H1 (cell line): ENCODE measurements around the gene TFEC.

ENCODE experiments used
- CTCF ChIP-seq, 3 experiments: IDR thresholded peaks; 1 replicate in 2 of 3; 2 replicates in 1 of 3; pipeline versions ENCODE4 v1.5.1 to v1.6.1; 2011; ENCODE audit warnings: low read length in 3 of 3, mild to moderate bottlenecking in 3 of 3, inconsistent platforms in 2 of 3, low read depth in 1 of 3, moderate library complexity in 1 of 3; ENCODE audit not compliant: insufficient read depth in 1 of 3; ENCODE audit errors: control extremely low read depth in 1 of 3
- RAD21 ChIP-seq, 2 experiments: IDR thresholded peaks in 1 of 2; conservative IDR thresholded peaks in 1 of 2; 2 replicates each; pipeline ENCODE4 v1.6.1; 2011; ENCODE audit warnings: low read depth in 2 of 2, low read length in 2 of 2, improper control_type of control experiment in 1 of 2, inconsistent platforms in 1 of 2, mild to moderate bottlenecking in 1 of 2, moderate library complexity in 1 of 2
- SP1 ChIP-seq: IDR thresholded peaks from 2 replicates; pipeline ENCODE4 v1.6.1; 2011; ENCODE audit warnings: low read depth, low read length

- TF ChIP-seq RAD21 (IDR thresholded peaks at IDR 0.05 in 1 of 2, conservative IDR thresholded peaks at IDR 0.05 in 1 of 2; ENCODE audit: low read depth in 2 of 2, low read length in 2 of 2) (no peak), SP1 (no peak), CTCF (IDR thresholded peaks at IDR 0.05; ENCODE audit: control extremely low read depth in 1 of 3, insufficient read depth in 1 of 3, low read depth in 1 of 3, low read length in 3 of 3) (no peak)
Observed at GRCh38 chr7:115911465-115911864, 119.1 kb downstream of the TFEC start.
